Measurements from ENCODE around the gene ABCC1. TPM values are rescaled to one million over a fixed set of nuclear protein-coding genes. Genes with fewer than 3 reads are reported as not detected.

ABCC1 gene
- total and polyA plus RNA-seq, 9 donors, result 3.0 to 8.5 (median 5.7) TPM

DNA sequence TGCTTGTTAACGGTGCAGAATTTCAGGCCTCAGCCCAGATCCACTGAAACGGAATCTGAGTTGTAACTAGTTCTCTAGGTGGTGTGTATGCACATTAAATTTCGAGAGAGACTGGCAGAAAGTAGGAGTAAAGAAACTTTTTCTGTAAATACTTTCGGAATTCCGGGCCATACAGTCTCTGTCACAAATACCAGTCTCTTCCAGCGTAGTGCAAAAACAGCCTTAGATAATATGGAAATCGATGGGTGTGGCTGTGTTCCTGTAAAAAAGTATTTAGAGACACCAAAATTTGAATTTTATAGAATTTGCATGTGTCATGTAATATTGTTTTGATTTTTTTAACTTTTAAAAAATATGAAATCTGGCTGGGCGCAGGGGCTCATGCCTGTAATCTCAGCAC, 109.7 kb downstream of the ABCC1 start:
- Histone ChIP-seq H3K4me1 (ENCODE audit: control insufficient read depth, insufficient read depth, low read length) (peaks cover 6% of the 10 kb centered on the region), H3K27me3 (ENCODE audit: control insufficient read depth, insufficient read depth, low read length) (no peaks in the 10 kb centered on the region), H3K4me3 (ENCODE audit: low read length) (no peak overlapping the region), H3K36me3 (ENCODE audit: control insufficient read depth, insufficient read depth, low read length) (no peaks in the 10 kb centered on the region), H3K9me3 (replicated peaks; ENCODE audit: control insufficient read depth, low read depth, low read length) (no peaks in the 10 kb centered on the region), H3K27ac (ENCODE audit: low read length) (no peak overlapping the region)
- 67% methylated on average over 1 of the region's 8 CpGs for WGBS (ENCODE audit: insufficient coverage)
- no peak for DNase-seq

DNA sequence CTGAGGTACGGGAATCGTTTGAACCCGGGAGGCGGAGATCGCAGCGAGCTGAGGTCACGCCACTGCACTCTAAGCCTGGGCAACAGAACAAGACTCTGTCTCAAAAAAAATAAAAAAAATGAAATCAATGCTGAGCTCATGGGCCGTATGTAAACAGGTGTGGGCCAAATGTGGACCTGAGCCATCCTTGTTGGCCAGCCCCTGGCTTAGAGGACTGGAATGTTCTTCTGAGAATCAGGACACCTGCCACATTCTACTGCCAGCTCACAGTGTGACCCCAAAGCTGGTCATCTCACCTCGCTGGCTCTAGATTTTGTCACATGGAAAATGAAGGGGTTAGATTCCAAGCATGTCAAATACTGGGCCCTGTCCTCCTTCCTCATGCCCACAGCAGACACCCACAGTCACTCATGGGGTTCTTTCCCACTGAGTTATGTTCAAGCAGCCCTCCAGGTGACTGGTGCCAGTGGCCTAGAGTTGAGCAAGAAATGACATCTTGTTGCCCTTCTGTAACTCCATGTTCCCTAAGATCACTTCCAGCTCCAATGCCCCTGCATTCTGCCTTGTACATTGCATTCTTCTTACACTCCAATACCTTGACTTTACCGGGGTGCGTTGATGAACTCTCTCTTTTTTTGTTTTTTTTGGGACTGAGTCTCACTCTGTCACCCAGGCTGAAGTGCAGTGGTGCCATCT, 110.6 kb downstream of the ABCC1 start:
- peaks cover 6% of the 10 kb centered on the region for H3K4me1 ChIP-seq (ENCODE audit: control insufficient read depth, insufficient read depth, low read length)
- WGBS (ENCODE audit: insufficient coverage), result 91% methylated on average over 10 of the region's 11 CpGs
- peak; percentile 30 for DNase-seq
- no peaks in the 10 kb centered on the region for H3K9me3 ChIP-seq (replicated peaks; ENCODE audit: control insufficient read depth, low read depth, low read length)
- no peak overlapping the region for H3K4me3 ChIP-seq (ENCODE audit: low read length)
- no peaks in the 10 kb centered on the region for H3K36me3 ChIP-seq (ENCODE audit: control insufficient read depth, insufficient read depth, low read length)
- no peaks in the 10 kb centered on the region for H3K27me3 ChIP-seq (ENCODE audit: control insufficient read depth, insufficient read depth, low read length)
- H3K27ac ChIP-seq (ENCODE audit: low read length), result no peak overlapping the region

- H3K4me3 ChIP-seq (ENCODE audit: low read length), result no peak overlapping the region
- no peak for DNase-seq
- 71% methylated on average over 11 of the region's 16 CpGs for WGBS (ENCODE audit: insufficient coverage)
- no peaks in the 10 kb centered on the region for H3K36me3 ChIP-seq (ENCODE audit: control insufficient read depth, insufficient read depth, low read length)
- no peak overlapping the region for H3K27ac ChIP-seq (ENCODE audit: low read length)
- no peaks in the 10 kb centered on the region for H3K27me3 ChIP-seq (ENCODE audit: control insufficient read depth, insufficient read depth, low read length)
- peaks cover 9% of the 10 kb centered on the region for H3K4me1 ChIP-seq (ENCODE audit: control insufficient read depth, insufficient read depth, low read length)
- H3K9me3 ChIP-seq (replicated peaks; ENCODE audit: control insufficient read depth, low read depth, low read length), result no peaks in the 10 kb centered on the region
Observed at GRCh38 chr16:16062023-16062937, 112.9 kb downstream of the ABCC1 start.

GRCh38 chr16:16063683-16064082, 114.3 kb downstream of the ABCC1 start:
- WGBS (ENCODE audit: insufficient coverage), result 100% methylated on average over 1 of the region's 2 CpGs

DNA sequence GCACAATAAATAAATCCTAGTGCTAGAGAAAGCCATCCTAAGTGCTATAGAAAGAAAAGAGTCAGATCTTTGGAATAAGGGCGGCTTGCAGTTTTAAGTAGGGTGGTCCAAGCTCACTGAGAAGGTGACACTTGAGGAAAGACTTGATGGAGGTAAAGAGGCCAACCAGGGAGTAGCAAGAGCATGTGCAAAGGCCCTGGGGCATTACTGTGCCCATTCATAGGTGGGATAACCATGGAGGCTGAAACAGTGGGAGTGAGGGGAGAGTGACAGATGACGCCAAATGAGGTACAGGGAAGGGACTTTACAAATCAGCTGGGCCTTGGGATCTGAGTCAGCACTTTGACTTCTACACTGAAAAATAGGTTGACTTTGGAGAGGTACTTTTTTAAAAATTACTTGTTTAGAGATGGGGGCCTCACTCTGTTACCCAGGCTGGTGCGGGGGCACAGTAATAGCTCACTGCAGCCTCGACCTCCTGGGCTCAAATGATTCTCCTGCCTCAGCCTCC, 115.5 kb downstream of the ABCC1 start:
- H3K36me3 ChIP-seq (ENCODE audit: control insufficient read depth, insufficient read depth, low read length), result no peaks in the 10 kb centered on the region
- WGBS (ENCODE audit: insufficient coverage), result 92% methylated on average over 2 of the region's 4 CpGs
- no peak overlapping the region for H3K4me3 ChIP-seq (ENCODE audit: low read length)
- H3K4me1 ChIP-seq (ENCODE audit: control insufficient read depth, insufficient read depth, low read length), result peaks cover 11% of the 10 kb centered on the region
- DNase-seq, result no peak
- H3K9me3 ChIP-seq (replicated peaks; ENCODE audit: control insufficient read depth, low read depth, low read length), result no peaks in the 10 kb centered on the region
- no peak overlapping the region for H3K27ac ChIP-seq (ENCODE audit: low read length)
- H3K27me3 ChIP-seq (ENCODE audit: control insufficient read depth, insufficient read depth, low read length), result no peaks in the 10 kb centered on the region

More at GRCh38 chr16:16063683-16064082, 114.3 kb downstream of the ABCC1 start:
- Histone ChIP-seq H3K4me3 (ENCODE audit: low read length) (no peak overlapping the region), H3K27me3 (ENCODE audit: control insufficient read depth, insufficient read depth, low read length) (no peaks in the 10 kb centered on the region), H3K27ac (ENCODE audit: low read length) (no peak overlapping the region), H3K36me3 (ENCODE audit: control insufficient read depth, insufficient read depth, low read length) (no peaks in the 10 kb centered on the region), H3K4me1 (ENCODE audit: control insufficient read depth, insufficient read depth, low read length) (peaks cover 14% of the 10 kb centered on the region), H3K9me3 (replicated peaks; ENCODE audit: control insufficient read depth, low read depth, low read length) (no peaks in the 10 kb centered on the region)
- no peak for DNase-seq

DNA sequence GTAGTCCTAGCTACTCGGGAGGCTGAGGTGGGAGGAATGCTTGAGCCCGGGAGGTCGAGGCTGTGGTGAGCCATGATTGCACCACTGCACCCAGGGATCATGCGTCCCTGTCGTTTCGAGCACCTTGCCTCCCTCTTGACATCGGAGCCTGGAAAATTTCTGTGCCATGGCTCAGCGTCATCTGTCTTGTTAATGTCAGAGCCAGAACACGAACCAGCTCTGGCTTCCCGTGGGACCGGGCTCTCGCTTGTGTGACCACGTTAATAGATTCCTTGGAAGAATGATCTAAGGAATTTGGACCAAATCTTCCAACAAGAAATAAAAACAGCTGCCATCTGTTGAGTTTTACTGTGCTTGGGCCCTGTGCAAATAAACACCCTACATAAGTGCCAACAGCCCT, 117.7 kb downstream of the ABCC1 start:
- H3K36me3 ChIP-seq (ENCODE audit: control insufficient read depth, insufficient read depth, low read length), result no peaks in the 10 kb centered on the region
- H3K4me3 ChIP-seq (ENCODE audit: low read length), result no peak overlapping the region
- no peak overlapping the region for H3K27ac ChIP-seq (ENCODE audit: low read length)
- H3K9me3 ChIP-seq (replicated peaks; ENCODE audit: control insufficient read depth, low read depth, low read length), result no peaks in the 10 kb centered on the region
- DNase-seq, result no peak
- WGBS (ENCODE audit: insufficient coverage), result 70% methylated on average over 9 of the region's 13 CpGs
- peaks cover 18% of the 10 kb centered on the region for H3K4me1 ChIP-seq (ENCODE audit: control insufficient read depth, insufficient read depth, low read length)
- H3K27me3 ChIP-seq (ENCODE audit: control insufficient read depth, insufficient read depth, low read length), result no peaks in the 10 kb centered on the region

- H3K4me3 ChIP-seq (ENCODE audit: low read length), result no peak overlapping the region
- peak; percentile 67 for DNase-seq
- H3K36me3 ChIP-seq (ENCODE audit: control insufficient read depth, insufficient read depth, low read length), result no peaks in the 10 kb centered on the region
- peaks cover 36% of the 10 kb centered on the region for H3K4me1 ChIP-seq (ENCODE audit: control insufficient read depth, insufficient read depth, low read length)
- H3K27me3 ChIP-seq (ENCODE audit: control insufficient read depth, insufficient read depth, low read length), result no peaks in the 10 kb centered on the region
- peak overlapping the region; percentile 13 for H3K27ac ChIP-seq (ENCODE audit: low read length)
- no peaks in the 10 kb centered on the region for H3K9me3 ChIP-seq (replicated peaks; ENCODE audit: control insufficient read depth, low read depth, low read length)
- 41% methylated on average over 5 of the region's 11 CpGs for WGBS (ENCODE audit: insufficient coverage)
Observed at GRCh38 chr16:16071631-16072244, 122.3 kb downstream of the ABCC1 start.

- 80% methylated on average over 1 of the region's 2 CpGs for WGBS (ENCODE audit: insufficient coverage)
- no peak for DNase-seq
- Histone ChIP-seq H3K9me3 (replicated peaks; ENCODE audit: control insufficient read depth, low read depth, low read length) (no peaks in the 10 kb centered on the region), H3K4me1 (ENCODE audit: control insufficient read depth, insufficient read depth, low read length) (peaks cover 29% of the 10 kb centered on the region), H3K4me3 (ENCODE audit: low read length) (no peak overlapping the region), H3K27me3 (ENCODE audit: control insufficient read depth, insufficient read depth, low read length) (no peaks in the 10 kb centered on the region), H3K36me3 (ENCODE audit: control insufficient read depth, insufficient read depth, low read length) (no peaks in the 10 kb centered on the region), H3K27ac (ENCODE audit: low read length) (no peak overlapping the region)
Observed at GRCh38 chr16:16073001-16073545, 123.7 kb downstream of the ABCC1 start.

GRCh38 chr16:16073891-16074881, 124.8 kb downstream of the ABCC1 start:
- Histone ChIP-seq H3K27me3 (ENCODE audit: control insufficient read depth, insufficient read depth, low read length) (no peaks in the 10 kb centered on the region), H3K36me3 (ENCODE audit: control insufficient read depth, insufficient read depth, low read length) (no peaks in the 10 kb centered on the region), H3K27ac (ENCODE audit: low read length) (peak overlapping the region; percentile 29), H3K9me3 (replicated peaks; ENCODE audit: control insufficient read depth, low read depth, low read length) (no peaks in the 10 kb centered on the region), H3K4me3 (ENCODE audit: low read length) (no peak overlapping the region), H3K4me1 (ENCODE audit: control insufficient read depth, insufficient read depth, low read length) (peaks cover 29% of the 10 kb centered on the region)
- DNase-seq, result peak; percentile 45
- 68% methylated on average over 10 of the region's 19 CpGs for WGBS (ENCODE audit: insufficient coverage)

All from muscle of leg (tissue), 11 donors.